ENCODE results near the gene RAC3.

The RAC3 gene

GRCh38 chr17:82011617-82012187 is 19.8 kb upstream of the RAC3 start:
- FAIRE-seq (no peak), DNase-seq (ENCODE audit: extremely low spot score, insufficient read length, low read depth) (no peak)

DNA sequence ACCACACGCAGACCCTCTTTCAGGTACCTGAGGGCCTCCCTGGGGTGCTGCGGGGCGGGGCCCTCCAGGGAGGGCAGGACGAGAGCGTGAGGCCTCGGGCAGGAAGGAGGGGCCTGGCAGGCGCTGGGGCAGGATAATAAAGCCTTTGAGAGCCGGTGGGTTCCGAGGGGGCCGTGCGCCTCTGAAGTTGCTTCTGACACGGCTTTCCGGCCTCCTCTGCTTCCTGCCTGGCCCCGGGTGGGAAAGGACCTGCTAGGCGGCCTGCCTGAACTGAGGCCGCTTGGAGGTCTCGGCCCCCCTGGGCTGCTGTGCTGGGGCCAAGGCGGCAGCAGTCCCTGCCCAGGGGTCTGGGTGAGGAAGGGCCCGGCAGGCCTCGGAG is 19.2 kb upstream of the RAC3 start:
- no peak for DNase-seq (ENCODE audit: extremely low spot score, insufficient read length, low read depth)
- FAIRE-seq, result no peak

DNA sequence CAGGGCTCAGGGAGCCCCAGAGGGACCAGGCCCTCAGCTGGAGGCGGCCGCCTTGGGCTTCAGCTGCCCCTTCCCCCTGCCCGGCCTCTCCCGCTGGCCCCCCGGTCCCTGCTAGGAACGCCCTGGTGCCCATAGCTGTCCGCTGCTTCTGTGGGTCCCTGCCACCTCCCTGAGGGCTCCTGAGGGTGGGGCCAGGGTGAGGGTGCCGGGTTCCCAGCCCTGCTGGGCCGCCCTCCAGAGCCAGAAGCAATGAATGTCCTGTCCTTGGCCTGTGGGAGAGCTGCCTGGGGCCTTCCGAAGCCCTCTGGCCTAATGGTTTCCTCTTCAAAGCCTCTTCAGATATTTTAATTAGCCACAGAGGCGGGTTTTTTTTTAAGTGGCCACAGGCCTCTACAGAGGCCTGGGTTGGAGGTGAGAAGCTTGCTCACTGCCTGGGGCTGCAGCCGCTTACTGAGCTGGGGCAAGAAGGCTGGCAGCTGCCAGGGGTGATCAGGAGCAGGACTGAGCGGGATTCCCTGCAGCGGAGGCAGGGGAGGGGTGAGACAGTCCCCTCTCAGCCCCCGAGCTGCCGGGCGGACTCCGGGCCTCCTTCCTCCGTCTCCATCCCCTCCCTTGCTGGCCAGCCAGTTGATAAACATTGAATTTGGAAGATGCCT is 18.7 kb upstream of the RAC3 start:
- FAIRE-seq (no peak), DNase-seq (ENCODE audit: extremely low spot score, insufficient read length, low read depth) (no peak)

DNA sequence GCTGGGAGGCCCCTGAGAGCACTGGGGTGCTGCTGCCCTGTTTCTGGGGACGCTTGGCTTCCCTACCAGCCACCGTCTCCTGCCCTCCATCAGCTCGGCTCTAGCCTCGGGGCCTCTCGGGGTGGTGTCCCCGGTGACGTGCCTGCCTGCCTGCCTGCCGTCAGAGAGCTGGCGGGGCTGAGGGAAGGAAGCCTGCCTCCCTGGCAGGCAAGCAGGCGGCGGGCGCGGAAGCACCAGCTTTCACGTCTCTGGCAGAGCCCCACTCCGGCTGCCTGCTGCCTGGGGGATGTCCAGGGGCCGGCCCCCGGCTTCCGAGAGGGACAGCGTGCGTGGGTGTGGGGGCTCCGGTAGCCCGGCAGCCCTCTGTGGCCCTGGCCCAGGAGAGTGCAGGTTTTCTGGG is 18.1 kb upstream of the RAC3 start:
- no peak for FAIRE-seq

GRCh38 chr17:82013772-82014321 is 17.6 kb upstream of the RAC3 start:
- FAIRE-seq (no peak), DNase-seq (ENCODE audit: extremely low spot score, insufficient read length, low read depth) (no peak)

More for the DNA sequence above, 18.1 kb upstream of the RAC3 start:
- DNase-seq (ENCODE audit: extremely low spot score, insufficient read length, low read depth), result no peak

- FAIRE-seq (no peak), DNase-seq (ENCODE audit: extremely low spot score, insufficient read length, low read depth) (no peak)
Observed at GRCh38 chr17:82014432-82014831, 17.0 kb upstream of the RAC3 start.

- DNase-seq (ENCODE audit: extremely low spot score, insufficient read length, low read depth) (no peak), FAIRE-seq (no peak)
Observed at GRCh38 chr17:82014971-82015310, 16.5 kb upstream of the RAC3 start.

DNA sequence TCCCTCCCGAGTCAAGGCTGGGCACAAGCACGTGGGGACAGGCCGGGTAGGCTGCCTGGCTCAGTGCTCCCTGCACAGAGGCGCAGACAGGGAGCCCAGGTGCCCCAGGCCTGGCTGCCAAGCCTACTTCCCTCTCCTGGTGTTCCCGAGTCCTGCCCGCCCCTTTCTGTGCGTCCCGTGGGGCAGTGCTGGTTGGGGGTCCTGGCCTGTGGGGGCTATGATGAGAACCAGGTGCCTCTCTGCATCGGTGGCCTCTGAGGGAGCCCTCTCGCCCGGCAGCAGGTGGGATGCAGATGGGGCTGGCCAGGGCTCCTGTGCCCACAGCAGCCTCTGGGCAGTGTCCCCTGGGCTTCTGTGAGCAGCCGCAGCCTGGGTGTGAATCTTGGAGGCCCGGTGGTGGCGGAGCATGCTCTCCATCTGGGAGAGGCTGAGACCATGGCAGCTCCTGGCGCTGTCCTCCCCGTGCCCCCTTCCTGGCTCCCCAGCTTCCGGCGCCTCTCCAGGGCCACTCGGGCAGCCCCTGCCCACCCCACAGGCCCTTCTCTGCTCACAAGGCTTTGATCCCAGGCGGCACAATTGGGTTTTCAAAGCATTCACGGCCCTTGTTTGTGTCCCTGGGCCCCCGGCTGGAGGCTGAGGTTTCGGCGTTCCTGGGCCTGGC is 16.0 kb upstream of the RAC3 start:
- no peak for DNase-seq (ENCODE audit: extremely low spot score, insufficient read length, low read depth)

GRCh38 chr17:82016061-82016874 is 15.2 kb upstream of the RAC3 start:
- no peak for FAIRE-seq
- DNase-seq (ENCODE audit: extremely low spot score, insufficient read length, low read depth), result no peak

More for the DNA sequence above, 16.0 kb upstream of the RAC3 start:
- FAIRE-seq, result no peak

- no peak for FAIRE-seq
- DNase-seq (ENCODE audit: extremely low spot score, insufficient read length, low read depth), result no peak
Observed at GRCh38 chr17:82016875-82017459, 14.5 kb upstream of the RAC3 start.

DNA sequence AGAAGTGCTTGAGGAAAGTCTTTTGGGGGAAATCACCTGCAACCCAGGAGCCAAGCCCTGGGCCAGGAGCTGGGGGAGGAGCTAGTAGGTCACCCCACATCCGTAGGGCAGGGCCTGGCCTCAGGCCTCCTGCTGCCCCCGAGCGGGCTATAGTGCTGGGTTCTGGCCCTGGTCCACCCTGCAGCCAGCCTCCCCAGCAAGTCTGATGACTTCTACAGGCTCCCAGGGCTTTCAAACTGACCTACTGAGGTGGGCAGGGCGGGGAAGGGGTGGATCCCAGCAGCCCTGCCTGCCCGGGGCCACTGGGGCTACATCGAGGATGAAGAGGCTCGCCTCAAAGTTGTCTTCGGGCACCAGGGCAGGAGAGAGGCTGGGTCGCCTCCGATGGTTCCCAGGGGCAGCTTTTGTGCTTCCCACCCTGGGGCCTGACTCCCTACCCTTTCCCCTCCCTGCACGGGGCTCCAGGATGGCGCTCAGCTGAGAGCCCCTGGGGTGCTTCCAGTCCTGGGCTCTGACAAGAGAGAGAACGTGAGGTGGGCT is 13.8 kb upstream of the RAC3 start:
- FAIRE-seq (no peak), DNase-seq (ENCODE audit: extremely low spot score, insufficient read length, low read depth) (no peak)

- DNase-seq (ENCODE audit: extremely low spot score, insufficient read length, low read depth), result no peak
- FAIRE-seq, result no peak
Observed at GRCh38 chr17:82018152-82018988, 13.1 kb upstream of the RAC3 start.

DNA sequence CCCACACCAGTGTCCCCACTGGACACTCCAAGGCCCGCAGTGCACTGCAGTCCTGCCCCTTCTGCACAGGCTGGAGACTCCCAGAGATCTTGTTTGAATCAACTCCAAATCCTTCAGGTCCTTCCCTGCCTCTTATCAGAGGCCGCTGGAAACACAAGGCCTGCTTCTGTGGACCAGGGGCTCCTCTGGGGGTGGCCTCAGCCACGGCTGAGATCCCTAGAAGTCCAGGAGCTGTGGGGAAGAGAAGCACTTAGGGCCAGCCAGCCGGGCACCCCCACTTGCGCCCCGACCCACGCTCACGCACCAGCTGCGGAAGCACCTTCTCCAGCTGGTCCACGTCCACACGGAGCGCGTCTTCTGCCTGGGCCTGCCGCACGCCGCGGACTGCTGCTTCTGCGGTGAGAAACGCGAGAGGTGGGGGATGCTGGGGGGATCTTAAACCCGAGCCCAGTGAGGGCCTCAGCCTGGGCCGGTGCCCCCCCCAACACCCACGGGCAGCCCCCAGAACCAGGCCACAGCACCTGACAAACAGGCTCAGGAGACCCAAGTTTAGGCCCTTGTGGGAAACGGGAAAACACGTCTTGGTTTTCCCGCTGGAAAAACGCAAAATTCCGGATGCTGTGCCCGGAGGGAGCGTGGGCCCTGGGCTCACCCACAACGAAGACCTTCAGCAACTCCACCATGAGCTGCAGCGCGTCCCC is 12.3 kb upstream of the RAC3 start:
- no peak for FAIRE-seq

GRCh38 chr17:82019690-82020571 is 11.5 kb upstream of the RAC3 start:
- FAIRE-seq (no peak), DNase-seq (ENCODE audit: extremely low spot score, insufficient read length, low read depth) (no peak)

More for the DNA sequence above, 12.3 kb upstream of the RAC3 start:
- no peak for DNase-seq (ENCODE audit: extremely low spot score, insufficient read length, low read depth)

- DNase-seq (ENCODE audit: extremely low spot score, insufficient read length, low read depth) (no peak), FAIRE-seq (no peak)
Observed at GRCh38 chr17:82020572-82021106, 10.8 kb upstream of the RAC3 start.

- DNase-seq (ENCODE audit: extremely low spot score, insufficient read length, low read depth) (no peak), FAIRE-seq (peak; percentile 59)
Observed at GRCh38 chr17:82021107-82021899, 10.2 kb upstream of the RAC3 start.

GRCh38 chr17:82021900-82022309 is 9.6 kb upstream of the RAC3 start:
- FAIRE-seq (no peak), DNase-seq (ENCODE audit: extremely low spot score, insufficient read length, low read depth) (no peak)
